NCI-H2029 (cell line): Measurements from ENCODE around the gene ADM2.
"Not testable (repeated sequence)": the region's sequence is repeated elsewhere in the genome, so short reads cannot be mapped to it uniquely, and the experiment has no call there.

Experiments
- DNase-seq: peaks from one replicate; lab custom pipeline; 2025; lab: John Stamatoyannopoulos, UW

ADM2 gene

GRCh38 chr22:50506611-50507420, 25.5 kb downstream of the ADM2 start:
- no peak for DNase-seq

GRCh38 chr22:50507421-50507990, 26.2 kb downstream of the ADM2 start, which contains the start of gene LMF2:
Gene LMF2 (minus strand): TSS chr22:50507702. CDS start chr22:50507675, 27 bp downstream.
- no peak for DNase-seq

GRCh38 chr22:50507991-50508884, 26.9 kb downstream of the ADM2 start, which contains the start of gene NCAPH2:
Gene NCAPH2 (plus strand): TSS chr22:50508224. CDS start chr22:50508338, 114 bp downstream.
- peak; percentile 85 for DNase-seq

DNA sequence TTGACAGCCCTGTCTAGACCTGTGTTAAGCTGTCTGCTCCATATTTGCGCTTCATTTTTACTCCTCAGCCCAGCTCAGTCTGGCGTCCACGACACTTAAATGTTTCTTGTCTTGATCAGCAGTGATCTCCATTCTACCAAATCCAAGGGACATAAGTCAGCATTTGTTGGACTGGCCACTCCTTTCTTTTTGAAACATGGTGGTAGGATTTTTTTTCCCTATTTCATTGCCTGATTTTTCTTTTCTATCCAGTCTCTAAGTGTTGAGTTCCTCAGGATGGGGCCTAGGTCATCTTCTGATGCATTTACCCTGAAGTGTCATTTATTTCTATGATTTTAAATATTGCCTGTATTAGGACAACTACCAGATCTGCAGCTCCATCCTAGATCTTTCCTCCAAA, 27.6 kb downstream of the ADM2 start:
- no peak for DNase-seq

- DNase-seq: no peak
Observed at GRCh38 chr22:50513175-50513574, 31.8 kb downstream of the ADM2 start.

- DNase-seq: no peak
Observed at GRCh38 chr22:50516068-50516467, 34.7 kb downstream of the ADM2 start.

- no peak for DNase-seq
Observed at GRCh38 chr22:50516891-50517290, 35.5 kb downstream of the ADM2 start.

GRCh38 chr22:50517495-50518260, 36.3 kb downstream of the ADM2 start:
- no peak for DNase-seq

GRCh38 chr22:50518606-50519005, 37.3 kb downstream of the ADM2 start:
- DNase-seq: no peak

DNA sequence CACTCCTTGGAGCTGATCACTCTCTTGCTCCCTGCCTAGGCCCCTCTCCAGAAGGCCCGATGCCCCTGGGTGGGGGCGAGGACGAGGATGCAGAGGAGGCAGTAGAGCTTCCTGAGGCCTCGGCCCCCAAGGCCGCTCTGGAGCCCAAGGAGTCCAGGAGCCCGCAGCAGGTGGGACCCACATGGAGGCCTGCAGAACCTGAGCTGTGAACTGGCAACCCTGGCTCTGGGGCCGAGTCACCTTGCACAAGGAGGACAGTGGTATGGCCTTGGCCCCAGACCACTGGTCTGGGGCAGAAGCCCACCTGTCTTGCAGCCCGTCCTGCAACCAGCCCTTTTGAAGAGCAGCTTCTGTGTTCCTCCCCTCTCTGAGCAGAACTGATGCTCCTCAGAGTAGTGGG, 37.8 kb downstream of the ADM2 start:
- no peak for DNase-seq

DNA sequence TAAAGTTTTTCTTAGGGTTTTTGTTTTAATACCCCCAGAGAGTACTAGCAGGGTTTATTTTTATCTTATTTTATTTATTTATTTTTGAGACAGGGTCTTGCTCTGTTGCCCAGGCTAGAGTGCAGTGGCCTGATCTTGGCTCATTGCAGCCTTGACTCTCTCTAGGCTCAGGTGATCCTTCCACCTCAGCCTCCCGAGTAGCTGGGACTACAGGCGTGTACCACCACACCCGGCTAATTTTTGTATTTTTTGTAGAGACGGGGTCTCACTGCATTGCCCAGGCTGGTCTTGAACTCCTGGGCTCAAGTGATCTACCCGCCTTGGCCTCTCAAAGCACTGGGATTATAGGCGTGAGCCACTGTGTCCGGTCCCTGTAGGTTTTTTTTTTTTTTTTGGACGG, 38.8 kb downstream of the ADM2 start:
- not testable (repeated sequence) for DNase-seq

DNA sequence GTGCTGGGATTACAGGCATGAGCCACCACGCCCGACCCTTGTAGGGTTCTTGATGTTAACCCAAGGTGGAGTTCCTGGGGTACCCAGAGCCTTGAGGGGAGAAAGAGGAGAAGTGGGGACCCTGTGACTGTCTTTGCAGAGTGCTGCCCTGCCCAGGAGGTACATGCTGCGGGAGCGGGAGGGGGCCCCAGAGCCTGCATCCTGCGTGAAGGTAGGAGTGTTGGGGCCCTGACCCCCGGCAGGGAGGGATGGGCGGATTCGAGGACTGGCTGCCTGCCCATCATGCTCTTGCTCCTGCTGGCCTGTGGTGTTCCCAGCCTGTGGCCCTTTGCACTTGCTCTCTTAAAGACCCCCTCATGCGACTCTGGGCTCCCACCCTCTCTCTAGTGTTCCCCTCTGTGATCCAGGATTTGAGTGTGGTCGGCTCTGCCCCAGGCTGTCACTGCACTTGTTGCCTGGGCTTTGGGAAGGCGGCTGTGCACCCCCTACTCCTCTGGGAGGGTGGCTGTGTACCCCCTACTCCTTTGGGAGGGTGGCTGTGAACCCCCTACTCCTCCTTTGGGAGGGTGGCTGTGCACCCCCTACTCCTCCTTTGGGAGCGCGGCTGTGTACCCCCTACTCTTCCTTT, 39.6 kb downstream of the ADM2 start:
- no peak for DNase-seq

DNA sequence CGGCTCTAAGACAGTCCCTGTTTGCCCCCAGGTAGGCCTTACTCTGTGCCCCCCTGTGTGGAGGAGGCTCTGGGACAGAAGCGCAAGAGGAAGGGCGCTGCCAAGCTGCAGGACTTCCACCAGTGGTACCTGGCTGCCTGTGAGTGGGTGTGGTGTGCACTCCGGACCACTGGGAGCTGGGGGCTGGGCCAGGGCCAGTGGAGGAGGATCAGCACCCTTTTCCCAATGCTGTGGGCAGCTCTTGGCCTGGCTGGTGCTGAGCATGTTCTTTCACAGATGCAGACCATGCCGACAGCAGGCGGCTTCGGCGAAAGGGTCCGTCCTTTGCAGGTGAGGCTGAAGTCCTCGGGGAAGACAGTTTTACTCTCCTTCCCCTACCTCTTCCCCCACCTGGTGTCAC, 40.4 kb downstream of the ADM2 start:
- DNase-seq: no peak

- no peak for DNase-seq
Observed at GRCh38 chr22:50522208-50522805, 41.0 kb downstream of the ADM2 start.

DNA sequence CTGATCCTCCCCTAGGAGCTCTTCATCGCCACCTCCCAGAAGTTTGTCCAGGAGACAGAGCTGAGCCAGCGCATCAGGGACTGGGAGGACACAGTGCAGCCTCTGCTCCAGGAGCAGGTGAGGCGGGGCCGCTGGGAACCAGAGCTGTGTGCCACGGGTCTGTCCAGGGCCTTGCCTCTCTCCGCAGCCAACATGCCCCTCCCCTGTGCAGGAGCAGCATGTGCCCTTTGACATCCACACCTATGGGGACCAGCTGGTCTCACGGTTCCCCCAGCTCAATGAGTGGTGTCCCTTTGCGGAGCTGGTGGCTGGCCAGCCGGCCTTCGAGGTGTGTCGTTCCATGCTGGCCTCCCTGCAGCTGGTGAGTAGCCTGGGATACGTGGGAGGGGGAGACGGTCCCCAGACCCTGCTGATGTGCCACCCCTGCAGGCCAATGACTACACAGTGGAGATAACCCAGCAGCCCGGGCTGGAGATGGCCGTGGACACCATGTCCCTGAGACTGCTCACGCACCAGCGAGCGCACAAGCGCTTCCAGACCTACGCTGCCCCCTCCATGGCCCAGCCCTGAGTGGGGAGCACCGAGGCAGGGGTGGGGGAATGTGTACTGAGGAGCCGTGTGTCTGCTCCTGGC, 41.6 kb downstream of the ADM2 start:
- DNase-seq: no peak

GRCh38 chr22:50523458-50523805, 42.1 kb downstream of the ADM2 start:
- DNase-seq: no peak

- no peak for DNase-seq
Observed at GRCh38 chr22:50523806-50524675, 42.7 kb downstream of the ADM2 start.

DNA sequence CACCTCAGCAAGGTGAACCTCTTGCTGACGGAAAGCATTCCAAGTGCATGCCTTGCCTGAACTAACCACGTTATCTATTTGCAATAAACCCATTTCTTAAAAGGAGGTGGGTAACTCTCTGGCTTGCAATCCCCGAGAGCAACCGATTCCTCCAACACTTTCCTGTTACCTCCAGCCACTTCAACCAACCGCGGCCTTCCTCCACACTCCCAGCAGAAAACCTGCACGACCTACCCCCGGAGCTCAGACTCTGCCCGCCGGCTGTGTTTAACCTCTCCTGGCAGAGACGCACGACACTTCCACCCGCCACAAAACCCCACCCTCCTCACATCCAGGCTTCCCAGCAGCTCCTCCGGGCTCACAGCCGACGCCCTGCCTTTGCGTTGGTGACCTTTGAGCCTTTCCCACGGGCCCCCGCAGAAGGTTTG, 43.3 kb downstream of the ADM2 start:
- DNase-seq: no peak

DNA sequence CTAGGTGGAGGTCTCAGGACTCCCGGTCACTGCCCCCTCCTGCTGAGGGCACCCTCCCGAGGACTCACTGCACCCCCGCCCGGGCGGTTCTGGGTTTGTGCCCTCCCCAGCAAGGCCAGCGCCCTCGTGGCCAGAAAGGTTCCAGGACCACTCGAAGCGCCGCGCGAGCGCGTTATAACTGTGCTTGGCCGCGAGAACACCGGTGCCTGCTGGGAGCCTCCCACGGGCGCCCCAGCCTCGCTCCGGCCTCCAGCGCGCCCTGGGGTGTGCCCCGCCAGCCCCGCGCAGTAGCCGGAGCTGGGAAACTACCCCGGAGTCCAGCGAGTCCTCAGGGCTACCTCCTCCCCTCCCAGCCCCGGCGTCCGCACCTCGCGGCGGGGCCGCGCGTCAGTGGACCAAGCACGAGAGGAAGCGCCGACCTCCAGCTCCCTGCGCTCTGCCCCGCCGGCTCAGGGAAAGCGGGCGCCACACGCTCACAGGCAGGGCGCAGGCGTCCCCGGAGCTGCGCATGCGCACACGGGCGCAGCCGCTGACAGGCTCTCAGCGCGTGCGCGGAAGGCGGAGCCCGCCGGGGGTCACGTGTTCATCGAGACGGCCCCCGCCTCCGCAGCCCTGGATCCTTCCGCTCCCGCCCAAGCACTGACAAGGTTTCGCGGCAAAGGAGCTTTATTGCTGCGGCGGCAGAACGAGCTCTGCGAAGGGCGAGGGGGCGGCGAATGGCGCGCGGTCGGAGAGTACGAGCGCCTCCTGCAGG, 43.9 kb downstream of the ADM2 start, which contains the start of gene SCO2:
TSS of gene SCO2 (minus strand) at position 495 of the 754 bp plus-strand sequence. CDS start 1,187 bp downstream, outside the sequence.
- peak; percentile 85 for DNase-seq
